Activated CD4-positive, alpha-beta T cell treated with anti-CD3 and anti-CD28 coated beads for 1 hour (primary cell): Measurements from ENCODE around the gene HLA-DQA1.
"Not testable (repeated sequence)": the region's sequence is repeated elsewhere in the genome, so short reads cannot be mapped to it uniquely, and the experiment has no call there.

ENCODE experiments used
- DNase-seq: peaks from one replicate; pipeline ENCODE4 v3.0.0-alpha.2; 2020

The HLA-DQA1 gene

GRCh38 chr6:32637219-32637880, at the start of gene HLA-DQA1:
Gene HLA-DQA1 (plus strand): TSS chr6:32637406. CDS start chr6:32637459, 53 bp downstream.
- no peak for DNase-seq

GRCh38 chr6:32588156-32588555, 49.0 kb upstream of the HLA-DQA1 start:
- no peak for DNase-seq

- peak; percentile 9 for DNase-seq
Observed at GRCh38 chr6:32589596-32590449, 47.4 kb upstream of the HLA-DQA1 start, which contains the start of gene HLA-DRB1. Gene HLA-DRB1 (minus strand): TSS chr6:32589848. CDS start chr6:32589742, 106 bp downstream.

GRCh38 chr6:32590713-32591112, 46.5 kb upstream of the HLA-DQA1 start:
- not testable (repeated sequence) for DNase-seq

GRCh38 chr6:32597024-32597423, 40.2 kb upstream of the HLA-DQA1 start:
- no peak for DNase-seq

GRCh38 chr6:32602383-32602782, 34.8 kb upstream of the HLA-DQA1 start:
- no peak for DNase-seq

- no peak for DNase-seq
Observed at GRCh38 chr6:32603222-32603621, 34.0 kb upstream of the HLA-DQA1 start.

GRCh38 chr6:32603888-32604287, 33.3 kb upstream of the HLA-DQA1 start:
- no peak for DNase-seq

- no peak for DNase-seq
Observed at GRCh38 chr6:32604434-32604877, 32.8 kb upstream of the HLA-DQA1 start.

GRCh38 chr6:32607263-32607987, 29.8 kb upstream of the HLA-DQA1 start:
- DNase-seq = no peak

GRCh38 chr6:32607988-32608298, 29.3 kb upstream of the HLA-DQA1 start:
- no peak for DNase-seq

GRCh38 chr6:32608362-32608761, 28.8 kb upstream of the HLA-DQA1 start:
- DNase-seq = no peak

- DNase-seq = no peak
Observed at GRCh38 chr6:32609391-32609730, 27.8 kb upstream of the HLA-DQA1 start.

- DNase-seq = peak; percentile 18
Observed at GRCh38 chr6:32609731-32610640, 27.2 kb upstream of the HLA-DQA1 start.

GRCh38 chr6:32610682-32611296, 26.4 kb upstream of the HLA-DQA1 start:
- no peak for DNase-seq

- DNase-seq = no peak
Observed at GRCh38 chr6:32613475-32613874, 23.7 kb upstream of the HLA-DQA1 start.

- DNase-seq = no peak
Observed at GRCh38 chr6:32614366-32615081, 22.7 kb upstream of the HLA-DQA1 start.

- no peak for DNase-seq
Observed at GRCh38 chr6:32615885-32616532, 21.2 kb upstream of the HLA-DQA1 start.

GRCh38 chr6:32617751-32618150, 19.5 kb upstream of the HLA-DQA1 start:
- DNase-seq = no peak

GRCh38 chr6:32621372-32621771, 15.8 kb upstream of the HLA-DQA1 start:
- no peak for DNase-seq
